ENCODE data around the gene ISLR. TPM values are rescaled to one million over a fixed set of nuclear protein-coding genes. Genes with fewer than 3 reads are reported as not detected.

The ISLR gene
- total and polyA plus RNA-seq, 12 donors: 8.8 to 19.7 (median 13.2) TPM

DNA sequence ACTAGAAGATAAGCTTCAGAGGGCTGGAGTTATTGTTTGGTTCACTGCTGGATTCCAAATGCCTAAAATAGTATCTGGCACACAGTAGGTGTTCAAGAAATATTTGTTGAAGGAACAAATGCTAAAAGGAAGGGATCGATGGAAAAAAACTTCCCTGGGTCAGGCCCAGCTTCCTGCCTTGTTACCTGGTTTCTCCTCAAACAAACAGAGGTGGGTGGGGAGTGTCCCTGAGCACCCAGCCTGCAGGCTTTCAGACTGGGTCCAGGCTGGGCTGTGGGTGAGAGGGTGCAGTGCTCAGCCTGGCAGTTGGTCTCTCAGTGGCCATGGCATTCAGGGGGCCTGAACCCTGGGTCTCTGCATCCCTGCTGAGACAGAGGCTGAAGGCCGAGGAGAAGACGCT is 43.4 kb downstream of the ISLR start:
- intact Hi-C loops (cut with DNase I): no loop called here
- H3K4me1 ChIP-seq: peaks cover 0 to 21% (median 0%) of the 10 kb centered on the region in 9 donors
- H3K27ac ChIP-seq: no peak overlapping the region
- H3K36me3 ChIP-seq: no peaks in the 10 kb centered on the region
- TF ChIP-seq, protein P1, sequence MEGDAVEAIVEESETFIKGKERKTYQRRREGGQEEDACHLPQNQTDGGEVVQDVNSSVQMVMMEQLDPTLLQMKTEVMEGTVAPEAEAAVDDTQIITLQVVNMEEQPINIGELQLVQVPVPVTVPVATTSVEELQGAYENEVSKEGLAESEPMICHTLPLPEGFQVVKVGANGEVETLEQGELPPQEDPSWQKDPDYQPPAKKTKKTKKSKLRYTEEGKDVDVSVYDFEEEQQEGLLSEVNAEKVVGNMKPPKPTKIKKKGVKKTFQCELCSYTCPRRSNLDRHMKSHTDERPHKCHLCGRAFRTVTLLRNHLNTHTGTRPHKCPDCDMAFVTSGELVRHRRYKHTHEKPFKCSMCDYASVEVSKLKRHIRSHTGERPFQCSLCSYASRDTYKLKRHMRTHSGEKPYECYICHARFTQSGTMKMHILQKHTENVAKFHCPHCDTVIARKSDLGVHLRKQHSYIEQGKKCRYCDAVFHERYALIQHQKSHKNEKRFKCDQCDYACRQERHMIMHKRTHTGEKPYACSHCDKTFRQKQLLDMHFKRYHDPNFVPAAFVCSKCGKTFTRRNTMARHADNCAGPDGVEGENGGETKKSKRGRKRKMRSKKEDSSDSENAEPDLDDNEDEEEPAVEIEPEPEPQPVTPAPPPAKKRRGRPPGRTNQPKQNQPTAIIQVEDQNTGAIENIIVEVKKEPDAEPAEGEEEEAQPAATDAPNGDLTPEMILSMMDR (IDR thresholded peaks at IDR 0.05): no peak
- no peaks in the 10 kb centered on the region for H3K9me3 ChIP-seq
- H3K27me3 ChIP-seq: peaks cover 0 to 11% (median 0%) of the 10 kb centered on the region in 7 donors
- 77 to 79% methylated on average over 3 of the region's 3 CpGs for WGBS, 2 donors
- no peak overlapping the region for H3K4me3 ChIP-seq
- DNase-seq: no peak
- no peak for ATAC-seq

DNA sequence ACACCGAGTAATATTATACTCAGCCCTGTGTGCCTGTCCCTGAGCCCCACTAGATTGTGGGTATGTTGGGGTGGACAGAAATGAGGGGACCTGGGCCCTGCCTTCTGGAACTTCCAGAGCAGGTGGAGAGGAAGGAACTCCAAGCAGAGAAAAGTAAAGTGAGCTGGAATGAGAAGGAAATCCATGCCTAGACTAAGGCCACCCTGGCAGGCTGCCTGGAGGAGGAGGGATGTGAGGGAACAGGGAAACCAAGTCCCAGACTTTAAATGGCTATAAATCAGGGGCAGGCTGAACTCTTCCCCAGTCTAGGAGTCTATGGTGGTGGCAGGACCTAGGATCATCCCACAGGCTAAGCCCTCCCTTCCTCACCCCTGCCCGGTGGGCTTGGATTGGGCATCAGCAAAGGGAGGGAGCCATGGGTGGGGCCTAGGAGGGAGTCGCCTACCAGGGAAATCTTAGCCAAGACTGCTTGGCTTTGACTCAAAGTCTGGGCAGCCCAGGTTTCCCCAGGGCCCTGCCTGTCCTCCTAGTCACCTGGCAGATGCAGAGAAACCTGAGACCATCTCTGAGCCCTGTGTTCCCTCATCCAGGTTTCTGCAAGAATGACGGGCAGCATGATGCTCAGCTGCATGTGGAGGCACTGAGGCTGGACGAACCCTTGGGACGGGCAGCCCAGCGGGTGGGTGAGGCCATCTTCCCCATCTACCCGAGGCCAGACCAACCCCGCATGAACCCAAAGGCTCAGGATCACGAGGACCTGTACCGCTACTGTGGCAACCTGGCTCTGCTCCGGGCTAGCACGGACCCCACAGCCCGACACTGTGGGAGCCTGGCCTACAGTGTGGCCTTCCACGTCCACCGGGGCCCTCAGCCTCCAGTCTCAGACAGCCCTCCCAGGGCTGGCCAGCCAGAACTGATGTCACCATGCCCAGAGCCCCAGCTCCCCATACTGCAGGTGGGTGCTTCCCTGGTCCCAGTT is 44.7 kb downstream of the ISLR start:
- ATAC-seq: no peak
- WGBS, 2 donors: 90 to 94% methylated on average over 16 of the region's 16 CpGs
- Histone ChIP-seq H3K4me3 (no peak overlapping the region), H3K36me3 (no peaks in the 10 kb centered on the region), H3K27ac (no peak overlapping the region), H3K9me3 (no peaks in the 10 kb centered on the region), H3K4me1 (peaks cover 0 to 23% (median 0%) of the 10 kb centered on the region in 9 donors), H3K27me3 (peaks cover 0 to 14% (median 4%) of the 10 kb centered on the region in 7 donors)
- no peak for DNase-seq
- intact Hi-C loops (cut with DNase I): no loop called here
- TF ChIP-seq, protein P1 (IDR thresholded peaks at IDR 0.05): no peak

DNA sequence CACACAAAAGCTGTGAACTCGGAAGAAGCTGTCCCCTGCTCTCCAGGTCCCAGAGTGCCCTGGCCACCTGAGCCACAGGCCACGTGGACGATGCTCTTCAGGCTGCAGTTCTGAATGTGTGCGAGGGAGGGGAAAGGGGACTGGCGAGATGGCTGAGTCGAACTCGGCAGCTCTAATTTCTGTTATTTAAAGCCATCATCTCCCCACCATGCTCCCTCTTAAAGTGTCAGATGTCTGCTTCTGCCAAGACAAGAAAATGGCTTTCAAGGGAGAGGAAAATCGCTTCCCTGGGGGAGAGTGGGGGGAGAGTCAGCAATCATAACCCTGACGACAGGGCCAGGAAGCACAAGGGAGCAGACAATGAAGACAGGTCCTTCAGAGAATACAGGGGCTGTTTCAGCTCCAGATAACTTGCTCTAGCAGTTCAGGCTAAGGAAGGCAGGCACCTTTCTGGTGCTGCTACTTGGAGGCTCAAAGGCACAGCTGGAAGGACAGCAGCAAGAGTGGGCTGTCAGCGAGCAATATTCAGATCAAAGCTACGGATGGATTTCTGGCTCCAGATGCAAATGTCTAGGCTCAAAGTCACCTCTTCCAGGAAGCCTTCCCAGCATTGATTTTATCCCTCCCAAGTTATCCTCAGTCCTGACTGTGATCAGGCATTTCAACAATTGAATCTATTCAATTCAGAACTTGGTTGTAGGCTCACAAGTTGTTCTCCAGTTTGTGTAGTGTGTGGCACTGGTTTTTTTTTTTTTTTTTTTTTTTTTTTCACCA is 47.2 kb downstream of the ISLR start:
- no peak overlapping the region for H3K27ac ChIP-seq
- no peaks in the 10 kb centered on the region for H3K9me3 ChIP-seq
- H3K36me3 ChIP-seq: no peaks in the 10 kb centered on the region
- peaks cover 0 to 11% (median 0%) of the 10 kb centered on the region in 9 donors for H3K4me1 ChIP-seq
- H3K4me3 ChIP-seq: no peak overlapping the region
- DNase-seq (no peak), ATAC-seq (no peak)
- peaks cover 0 to 15% (median 6%) of the 10 kb centered on the region in 7 donors for H3K27me3 ChIP-seq
- WGBS, 2 donors: 49 to 58% methylated on average over 11 of the region's 11 CpGs
- TF ChIP-seq, protein P1 (IDR thresholded peaks at IDR 0.05): no peak
- intact Hi-C loops (cut with DNase I): no loop called here

All from heart right ventricle (tissue), 16 donors.